IMR-90 (cell line): ENCODE measurements around the gene LIN28A. TPM values are rescaled to one million over a fixed set of nuclear protein-coding genes. Genes with fewer than 3 reads are reported as not detected.
A peak's percentile ranks its signal among the peaks of the same experiment; 100 is the strongest.

Experiments used
- ATAC-seq: fragments of 200-7000 bp; cut with Tn5 transposase; 2 replicates; pipeline ENCODE4 v1.9.1; 2020; ENCODE audit warnings: low read depth, mild to moderate bottlenecking, moderate library complexity
- BruUV-seq: library from RNA; stranded (reverse); fragments of 400-500 nt; replicated peaks from 2 replicates; lab custom pipeline; 2021; lab: Mats Ljungman, UMichigan
- CTCF ChIA-PET: fragments of 300-600 bp; formaldehyde crosslinking; extraction: SDS; loops from one replicate; lab custom pipeline; 2021; ENCODE audit warnings: antibody characterized with exemption; lab: Yijun Ruan, JAX
- POLR2A ChIA-PET: fragments of 300-600 bp; sonication (Branson Sonifier 250); formaldehyde crosslinking; loops from one replicate; lab custom pipeline; 2022; ENCODE audit warnings: antibody characterized with exemption; ENCODE audit not compliant: unreplicated experiment; lab: Charles Lee
- DNase-seq: peaks from one replicate; pipeline ENCODE4 v3.0.0; 2013
- H2AFZ ChIP-seq: replicated peaks from 2 replicates; pipeline ENCODE3; 2013; ENCODE audit warnings: low read length, mild to moderate bottlenecking; ENCODE audit not compliant: poor library complexity
- H2AK5ac ChIP-seq: 2 replicates; pipeline ENCODE4 v1.6.1; 2013; ENCODE audit warnings: low read depth, low read length, inconsistent platforms
- H2AK9ac ChIP-seq: replicated peaks from 2 replicates; pipeline ENCODE3; 2013; ENCODE audit warnings: mild to moderate bottlenecking, low read depth, low read length, moderate library complexity; ENCODE audit not compliant: poor library complexity
- H2BK120ac ChIP-seq: 2 replicates; pipeline ENCODE4 v1.6.1; 2013; ENCODE audit warnings: low read depth, low read length, inconsistent platforms
- H2BK15ac ChIP-seq: 3 replicates; pipeline ENCODE4 v1.6.1; 2013; ENCODE audit warnings: low read depth, low read length, inconsistent platforms
- H2BK20ac ChIP-seq: 2 replicates; pipeline ENCODE4 v1.6.1; 2013; ENCODE audit warnings: low read depth, mild to moderate bottlenecking, inconsistent platforms, low read length, moderate library complexity
- H2BK5ac ChIP-seq: 2 replicates; pipeline ENCODE4 v1.6.1; 2013; ENCODE audit warnings: mild to moderate bottlenecking, low read depth, low read length, inconsistent platforms; ENCODE audit not compliant: poor library complexity, severe bottlenecking
- H3K14ac ChIP-seq: replicated peaks from 2 replicates; pipeline ENCODE4 v1.6.1; 2013; ENCODE audit warnings: low read depth, low read length, inconsistent platforms
- H3K18ac ChIP-seq: 2 replicates; pipeline ENCODE4 v1.6.1; 2013; ENCODE audit warnings: low read depth, low read length, control low read depth
- H3K23ac ChIP-seq: 2 replicates; pipeline ENCODE4 v1.6.1; 2013; ENCODE audit warnings: low read depth, low read length, inconsistent platforms
- H3K27ac ChIP-seq: 2 replicates; pipeline ENCODE4 v1.5.1; 2013; ENCODE audit warnings: mild to moderate bottlenecking, control low read depth, low read length; ENCODE audit not compliant: insufficient read depth
- H3K27me3 ChIP-seq: 2 replicates; pipeline ENCODE4 v1.6.1; 2013; ENCODE audit warnings: low read length; ENCODE audit not compliant: control insufficient read depth, insufficient read depth
- H3K36me3 ChIP-seq: 2 replicates; pipeline ENCODE4 v1.6.1; 2013; ENCODE audit warnings: low read length, mixed read lengths; ENCODE audit not compliant: control insufficient read depth, insufficient read depth
- H3K4ac ChIP-seq: 2 replicates; pipeline ENCODE4 v1.6.1; 2013; ENCODE audit warnings: low read depth, low read length, inconsistent platforms
- H3K4me1 ChIP-seq: 2 replicates; pipeline ENCODE4 v1.6.1; 2013; ENCODE audit warnings: low read length, mixed read lengths; ENCODE audit not compliant: control insufficient read depth, insufficient read depth
- H3K4me2 ChIP-seq: 2 replicates; pipeline ENCODE4 v1.6.1; 2013; ENCODE audit warnings: low read depth, mild to moderate bottlenecking, control low read depth, low read length, moderate library complexity
- H3K4me3 ChIP-seq: 2 replicates; pipeline ENCODE4 v1.5.1; 2013; ENCODE audit warnings: low read depth, mild to moderate bottlenecking, control low read depth, low read length, moderate library complexity; ENCODE audit not compliant: insufficient read depth
- H3K56ac ChIP-seq: 2 replicates; pipeline ENCODE4 v1.6.1; 2013; ENCODE audit warnings: low read length, inconsistent platforms; ENCODE audit not compliant: insufficient read depth; ENCODE audit errors: extremely low read depth
- H3K79me1 ChIP-seq, 2 experiments: 2 replicates each; pipeline ENCODE4 v1.6.1; 2013; ENCODE audit warnings: low read length in 2 of 2, inconsistent platforms in 1 of 2, low read depth in 1 of 2
- H3K9ac ChIP-seq: 2 replicates; pipeline ENCODE4 v1.6.1; 2013; ENCODE audit warnings: low read depth, low read length, control low read depth
- H3K9me1 ChIP-seq: 2 replicates; pipeline ENCODE4 v1.6.1; 2013; ENCODE audit warnings: low read length, inconsistent platforms; ENCODE audit not compliant: insufficient read depth
- H3K9me3 ChIP-seq: 2 replicates; pipeline ENCODE4 v1.6.1; 2013; ENCODE audit warnings: low read length; ENCODE audit not compliant: control insufficient read depth, insufficient read depth
- H4K20me1 ChIP-seq: 2 replicates; pipeline ENCODE4 v1.6.1; 2013; ENCODE audit warnings: low read length, inconsistent platforms; ENCODE audit not compliant: insufficient read depth
- H4K5ac ChIP-seq: 2 replicates; pipeline ENCODE4 v1.6.1; 2013; ENCODE audit warnings: mild to moderate bottlenecking, low read depth, low read length, control low read depth
- H4K8ac ChIP-seq, 2 experiments: 2 replicates each; pipeline ENCODE4 v1.6.1; 2013; ENCODE audit warnings: low read depth in 2 of 2, low read length in 2 of 2, control low read depth in 1 of 2, inconsistent platforms in 1 of 2
- H4K91ac ChIP-seq: 2 replicates; pipeline ENCODE4 v1.6.1; 2013; ENCODE audit warnings: low read depth, low read length, inconsistent platforms; ENCODE audit not compliant: insufficient read depth
- BHLHE40 ChIP-seq: fragments of 150-350 bp; IDR thresholded peaks from 2 replicates; pipeline ENCODE4 v1.6.1; 2016; ENCODE audit warnings: mild to moderate bottlenecking, low read depth, low read length
- CEBPB ChIP-seq: IDR thresholded peaks from 2 replicates; pipeline ENCODE4 v1.6.1; 2012; ENCODE audit warnings: low read depth, low read length, improper control_type of control experiment
- CHD1 ChIP-seq: IDR thresholded peaks from 2 replicates; pipeline ENCODE4 v1.6.1; 2012; ENCODE audit warnings: low read depth, low read length, improper control_type of control experiment
- CTCF ChIP-seq: conservative IDR thresholded peaks from 2 replicates; pipeline ENCODE4 v1.5.1; 2012; ENCODE audit warnings: mild to moderate bottlenecking, low read depth, low read length, improper control_type of control experiment
- FOS ChIP-seq: fragments of 150-350 bp; IDR thresholded peaks from 2 replicates; pipeline ENCODE4 v1.6.1; 2016; ENCODE audit warnings: low read depth, low read length
- MAZ ChIP-seq: IDR thresholded peaks from 2 replicates; pipeline ENCODE4 v1.6.1; 2012; ENCODE audit warnings: low read depth, mild to moderate bottlenecking, low read length, improper control_type of control experiment, moderate library complexity, borderline replicate concordance
- NFE2L2 ChIP-seq: fragments of 150-350 bp; IDR thresholded peaks from 2 replicates; pipeline ENCODE4 v1.6.1; 2016; ENCODE audit warnings: low read depth, mild to moderate bottlenecking, low read length
- RAD21 ChIP-seq: IDR thresholded peaks from 2 replicates; pipeline ENCODE4 v1.6.1; 2012; ENCODE audit warnings: low read length, improper control_type of control experiment
- RFX5 ChIP-seq: IDR thresholded peaks from 2 replicates; pipeline ENCODE4 v1.8.0; 2012; ENCODE audit warnings: low read depth, mild to moderate bottlenecking, low read length, moderate library complexity
- SMC3 ChIP-seq: fragments of 150-350 bp; IDR thresholded peaks from 2 replicates; pipeline ENCODE4 v1.6.1; 2016; ENCODE audit warnings: low read depth, mild to moderate bottlenecking, antibody characterized with exemption, low read length, moderate library complexity
- WGBS, 2 experiments: methylation state at CpG; one replicate each; pipeline versions ENCODE4 v1.1.5 to v1.1.7; 2013; ENCODE audit warnings: missing lambda C conversion rate in 2 of 2; ENCODE audit not compliant: insufficient read length in 1 of 2; ENCODE audit errors: extremely low coverage in 2 of 2; 5-methylcytosine and 5-hydroxymethylcytosine counted together
- dilution Hi-C: fragments of 300-500 bp; cut with HindIII; formaldehyde crosslinking; loops from one replicate; pipeline ENCODE4 v1.14.3; 2018; ENCODE audit warnings: low sequenced_read_pairs; ENCODE audit not compliant: unreplicated experiment
- in situ Hi-C: fragments of 300-500 bp; cut with MboI; formaldehyde crosslinking; loops from 3 replicates; pipeline ENCODE4 v1.14.3; 2019; ENCODE audit warnings: low sequenced_read_pairs, inconsistent platforms, mixed read lengths
- intact Hi-C: fragments of 100-400 bp; cut with micrococcal nuclease; formaldehyde crosslinking; loops from 2 replicates; pipeline ENCODE4 v1.10.0; 2022
- polyA plus RNA-seq, 3 experiments: library from polyadenylated mRNA; depleted of rRNA; stranded (reverse); fragments of >200 nt; gene quantifications; 2 replicates each; pipeline ENCODE4 v1.2.3, GENCODE V29; 2012; ENCODE audit warnings: low replicate concordance in 1 of 3
- total RNA-seq: library from RNA; depleted of rRNA; stranded (reverse); fragments of >200 nt; gene quantifications from 2 replicates; pipeline ENCODE4 v1.2.3, GENCODE V29; 2012

LIN28A gene
- total and polyA plus RNA-seq, 2 of the 4 experiments (the other 2 are of a cell fraction), result not detected

GRCh38 chr1:26370591-26371382 is 39.8 kb upstream of the LIN28A start (continued):
- TF ChIP-seq CEBPB, result no peak

- no peak overlapping the region for H3K56ac ChIP-seq
- no peak overlapping the region for H2BK120ac ChIP-seq
- 0 out of 2 replicates have a peak, but pooled peaks have one; percentile 51 for ATAC-seq
- H3K36me3 ChIP-seq, result no peaks in the 10 kb centered on the region
- no peaks in the 10 kb centered on the region for H4K20me1 ChIP-seq
- no peak overlapping the region for H2AFZ ChIP-seq
- no peaks in the 10 kb centered on the region for H3K9me1 ChIP-seq
- H2AK5ac ChIP-seq, result no peak overlapping the region
- H2BK20ac ChIP-seq, result no peak overlapping the region
- POLR2A ChIA-PET, result no interaction called here
- H4K5ac ChIP-seq, result no peak overlapping the region
- peaks cover 15% of the 10 kb centered on the region for H3K27me3 ChIP-seq
- no peak overlapping the region for H3K9ac ChIP-seq
- H3K23ac ChIP-seq, result no peak overlapping the region
- no peak overlapping the region for H3K4me2 ChIP-seq
- dilution Hi-C loops, result no loop called here
- CTCF ChIA-PET, result no interaction called here
- no peak for TF ChIP-seq MAZ
- TF ChIP-seq BHLHE40, result no peak
- TF ChIP-seq RAD21, result no peak
- no peak for TF ChIP-seq CTCF
- no peak for TF ChIP-seq FOS
- TF ChIP-seq SMC3, result no peak
- TF ChIP-seq RFX5, result no peak
- no peak for TF ChIP-seq CHD1
- no peak for TF ChIP-seq NFE2L2
- in situ Hi-C loops, result no loop called here
- H4K91ac ChIP-seq, result no peak overlapping the region
- no peak overlapping the region for H2BK15ac ChIP-seq
- no peak overlapping the region for H3K18ac ChIP-seq
- H3K9me3 ChIP-seq, result peaks cover 5% of the 10 kb centered on the region
- no peak overlapping the region for H3K14ac ChIP-seq
- no peak for DNase-seq
- no peak overlapping the region for H2BK5ac ChIP-seq
- H3K4ac ChIP-seq, result no peak overlapping the region
- H2AK9ac ChIP-seq, result peak overlapping the region; percentile 23
- intact Hi-C loops, result no loop called here
- no peak overlapping the region for H3K27ac ChIP-seq
- BruUV-seq, result no TSS peak
- H3K4me3 ChIP-seq, result no peak overlapping the region
- peaks cover 5% of the 10 kb centered on the region for H3K4me1 ChIP-seq
- no peaks in the 10 kb centered on the region for H3K79me1 ChIP-seq
- no peak overlapping the region for H4K8ac ChIP-seq
- WGBS, 2 experiments, result 86% methylated on average over 1 of the region's 5 CpGs; no CpG with 5 or more reads in 1 of the 2 experiments
Measured at GRCh38 chr1:26372039-26372438, 38.6 kb upstream of the LIN28A start.
